Measurements from ENCODE around the gene VSTM1.

DNA sequence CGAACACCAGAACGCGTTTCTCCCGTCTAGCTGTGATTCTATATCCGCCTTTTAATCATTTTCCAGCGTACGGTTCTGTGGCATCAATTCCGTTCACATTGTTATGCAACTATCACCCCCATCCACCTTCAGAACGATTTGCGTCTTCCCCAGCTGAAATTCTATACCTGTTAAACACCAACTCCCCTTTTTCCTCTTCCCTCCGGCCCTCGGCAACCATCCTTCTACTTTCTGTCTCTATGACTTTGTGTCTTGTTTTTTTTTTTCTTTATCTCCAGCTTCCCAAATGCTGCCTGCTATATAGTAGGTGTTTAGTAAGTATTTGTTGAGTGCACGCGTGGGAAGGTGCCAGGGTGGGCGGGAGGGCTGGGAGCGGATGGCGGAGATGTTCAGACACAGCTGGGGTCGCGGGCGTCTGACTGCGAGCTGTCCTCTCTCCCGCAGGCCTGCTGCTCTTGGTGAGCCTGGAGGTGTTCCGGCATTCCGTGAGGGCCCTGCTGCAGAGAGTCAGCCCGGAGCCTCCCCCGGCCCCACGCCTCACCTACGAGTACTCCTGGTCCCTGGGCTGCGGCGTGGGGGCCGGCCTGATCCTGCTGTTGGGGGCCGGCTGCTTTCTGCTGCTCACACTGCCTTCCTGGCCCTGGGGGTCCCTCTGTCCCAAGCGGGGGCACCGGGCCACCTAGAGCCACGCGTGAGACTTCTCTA is 52.0 kb downstream of the VSTM1 start:
- no peak for TF ChIP-seq CTCF (IDR thresholded peaks at IDR 0.05)
- TF ChIP-seq POLR2A (IDR thresholded peaks at IDR 0.05): no peak

Data from uterus (tissue), 2 donors.